AG09319 (cell line): Measurements from ENCODE around the gene OPHN1.
"Not testable (repeated sequence)": the region's sequence is repeated elsewhere in the genome, so short reads cannot be mapped to it uniquely, and the experiment has no call there.

ENCODE experiments used
- DNase-seq: peaks from one replicate; pipeline ENCODE4 v3.0.0-alpha.2; 2010; ENCODE audit warnings: low read depth; ENCODE audit errors: extremely low read depth
- TF ChIP-seq, protein P1 (sequence below): IDR thresholded peaks from 2 replicates; pipeline ENCODE4 v1.5.1; 2011; ENCODE audit warnings: low read depth, mild to moderate bottlenecking, inconsistent platforms, low read length, moderate library complexity

The OPHN1 gene

DNA sequence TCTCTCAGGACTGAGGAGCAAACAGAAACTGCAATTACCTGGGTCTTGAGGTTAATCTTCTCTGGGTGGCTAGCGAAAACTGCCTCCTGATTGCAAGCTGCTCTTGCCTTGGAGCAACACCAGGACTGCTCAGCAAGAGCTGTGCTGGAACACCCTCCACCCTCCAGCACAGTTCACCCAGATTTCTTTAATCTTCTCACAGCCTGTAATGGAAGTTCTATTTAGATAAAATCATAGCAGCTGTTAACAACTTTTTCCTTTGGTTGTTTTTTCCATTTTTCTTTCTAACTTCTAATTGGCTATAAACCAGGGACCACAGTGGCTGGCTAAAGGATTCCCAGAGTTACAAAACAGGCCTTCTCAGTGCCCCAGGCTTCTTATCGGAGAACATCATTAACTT lies 36.3 kb downstream of the OPHN1 start:
- DNase-seq, result peak; percentile 24
- TF ChIP-seq, protein P1, sequence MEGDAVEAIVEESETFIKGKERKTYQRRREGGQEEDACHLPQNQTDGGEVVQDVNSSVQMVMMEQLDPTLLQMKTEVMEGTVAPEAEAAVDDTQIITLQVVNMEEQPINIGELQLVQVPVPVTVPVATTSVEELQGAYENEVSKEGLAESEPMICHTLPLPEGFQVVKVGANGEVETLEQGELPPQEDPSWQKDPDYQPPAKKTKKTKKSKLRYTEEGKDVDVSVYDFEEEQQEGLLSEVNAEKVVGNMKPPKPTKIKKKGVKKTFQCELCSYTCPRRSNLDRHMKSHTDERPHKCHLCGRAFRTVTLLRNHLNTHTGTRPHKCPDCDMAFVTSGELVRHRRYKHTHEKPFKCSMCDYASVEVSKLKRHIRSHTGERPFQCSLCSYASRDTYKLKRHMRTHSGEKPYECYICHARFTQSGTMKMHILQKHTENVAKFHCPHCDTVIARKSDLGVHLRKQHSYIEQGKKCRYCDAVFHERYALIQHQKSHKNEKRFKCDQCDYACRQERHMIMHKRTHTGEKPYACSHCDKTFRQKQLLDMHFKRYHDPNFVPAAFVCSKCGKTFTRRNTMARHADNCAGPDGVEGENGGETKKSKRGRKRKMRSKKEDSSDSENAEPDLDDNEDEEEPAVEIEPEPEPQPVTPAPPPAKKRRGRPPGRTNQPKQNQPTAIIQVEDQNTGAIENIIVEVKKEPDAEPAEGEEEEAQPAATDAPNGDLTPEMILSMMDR, result no peak

DNA sequence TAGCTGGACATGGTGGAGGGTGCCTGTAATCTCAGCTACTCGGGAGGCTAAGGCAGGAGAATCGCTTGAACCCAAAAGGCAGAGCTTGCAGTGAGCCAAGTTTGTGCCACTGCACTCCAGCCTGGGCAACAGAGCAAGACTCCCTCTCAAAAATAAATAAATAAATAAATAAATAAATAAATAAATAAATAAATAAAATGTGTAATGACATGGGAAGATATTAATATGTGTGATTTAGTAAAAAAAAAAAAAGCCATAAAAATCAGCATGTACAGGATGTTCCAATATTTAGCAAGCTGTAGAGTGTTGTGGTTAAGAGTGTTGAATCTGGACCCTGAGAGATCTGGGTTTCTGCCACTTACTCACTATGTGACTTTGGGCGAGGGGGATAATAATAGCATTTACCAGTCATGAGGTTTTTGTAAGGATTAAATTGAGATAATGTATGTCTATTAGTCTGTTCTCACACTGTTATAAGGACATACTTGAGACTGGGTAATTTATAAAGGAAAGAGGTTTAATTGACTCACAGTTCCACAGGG lies 43.8 kb downstream of the OPHN1 start:
- DNase-seq, result not testable (repeated sequence)

DNA sequence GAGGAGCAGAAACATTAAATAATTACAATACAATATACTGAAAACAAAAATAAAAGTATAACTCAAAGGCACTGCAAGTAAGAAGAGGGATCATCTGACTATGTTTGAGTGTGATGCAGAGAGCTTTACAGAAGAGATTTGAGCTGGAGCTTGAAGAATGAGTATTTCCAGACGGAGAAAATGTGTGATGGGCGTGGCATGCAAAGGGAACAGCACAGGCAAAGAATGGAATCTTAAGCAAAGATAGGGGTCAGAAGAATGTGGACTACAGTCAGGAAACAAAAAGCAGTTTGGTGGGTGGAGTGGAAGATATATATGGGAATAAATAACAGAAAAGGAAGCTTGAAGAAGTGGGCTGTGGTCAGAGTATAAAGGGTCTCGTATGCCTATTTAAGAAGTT lies 45.5 kb downstream of the OPHN1 start:
- DNase-seq, result no peak
- TF ChIP-seq, protein P1, result no peak

DNA sequence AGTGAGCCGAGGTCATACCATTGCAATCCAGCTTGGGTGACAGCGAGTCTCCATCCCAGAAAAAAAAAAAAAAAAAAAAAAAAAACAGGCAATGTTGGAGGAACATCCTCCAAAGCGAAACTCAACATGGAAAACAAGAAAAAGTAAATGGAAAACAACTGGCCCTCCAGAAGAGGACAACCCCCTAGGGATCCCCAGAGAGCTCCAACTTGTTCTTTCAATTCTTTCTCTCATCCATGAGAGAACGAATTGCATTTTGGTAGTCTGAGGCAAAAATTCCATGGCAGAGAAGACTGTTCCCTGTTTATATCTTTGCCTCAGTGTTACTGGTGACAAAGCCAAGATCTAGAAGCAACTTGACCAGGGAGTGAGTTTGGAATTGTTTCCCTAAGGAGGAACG lies 49.8 kb downstream of the OPHN1 start:
- no peak for DNase-seq
- TF ChIP-seq, protein P1, result no peak

DNA sequence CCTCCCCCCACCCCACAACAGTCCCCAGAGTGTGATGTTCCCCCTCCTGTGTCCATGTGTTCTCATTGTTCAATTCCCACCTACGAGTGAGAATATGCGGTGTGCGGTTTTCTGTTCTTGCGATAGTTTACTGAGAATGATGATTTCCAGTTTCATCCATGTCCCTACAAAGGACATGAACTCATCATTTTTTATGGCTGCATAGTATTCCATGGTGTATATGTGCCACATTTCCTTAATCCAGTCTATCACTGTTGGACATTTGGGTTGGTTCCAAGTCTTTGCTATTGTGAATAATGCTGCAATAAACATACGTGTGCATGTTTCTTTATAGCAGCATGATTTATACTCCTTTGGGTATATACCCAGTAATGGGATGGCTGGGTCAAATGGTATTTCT lies 55.7 kb downstream of the OPHN1 start:
- not testable (repeated sequence) for DNase-seq

DNA sequence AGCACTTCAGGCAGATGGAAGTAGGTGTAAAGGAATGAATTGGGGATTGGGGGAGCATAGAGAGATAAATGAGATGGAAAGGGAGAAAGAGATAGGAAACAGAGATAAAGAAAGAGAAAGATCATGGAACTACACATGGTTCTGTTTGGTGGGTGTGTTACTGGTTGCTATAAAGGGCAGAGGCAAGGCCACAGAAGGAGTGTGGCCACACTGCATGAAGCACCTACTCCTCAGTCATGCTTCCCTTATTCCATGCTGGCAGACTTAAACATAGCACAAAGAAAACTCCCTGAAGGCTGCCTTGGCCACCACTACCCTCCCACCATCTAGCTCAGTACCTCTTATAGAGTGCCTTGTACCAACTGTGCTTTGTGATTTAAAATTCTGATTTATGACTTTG lies 56.9 kb downstream of the OPHN1 start:
- DNase-seq, result no peak
- TF ChIP-seq, protein P1, result no peak

DNA sequence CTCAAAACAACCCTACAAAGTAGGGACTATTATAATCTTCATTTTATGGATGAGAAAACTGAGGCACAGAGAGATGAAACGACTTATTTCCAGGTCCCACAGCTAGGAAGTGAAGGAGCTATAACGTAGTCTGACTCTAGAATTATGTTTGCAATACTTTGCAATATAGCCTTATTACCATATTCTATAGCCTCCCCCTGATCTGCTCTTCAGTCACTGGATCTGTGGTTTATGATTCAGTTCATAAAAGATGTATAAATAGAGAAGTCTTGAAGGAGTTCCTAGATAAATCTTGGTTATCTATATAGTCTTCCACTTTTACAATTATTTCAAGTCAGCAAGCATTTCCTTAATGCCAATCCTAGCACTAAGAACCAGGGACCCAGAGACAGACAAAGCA lies 57.5 kb downstream of the OPHN1 start:
- TF ChIP-seq, protein P1, result no peak
- no peak for DNase-seq

- DNase-seq, result no peak
- TF ChIP-seq, protein P1, result no peak
Observed at GRCh38 chrX:68372665-68373064, 60.6 kb downstream of the OPHN1 start.
